A549 (cell line): Measurements from ENCODE around the gene FAM171A1. TPM values are rescaled to one million over a fixed set of nuclear protein-coding genes. Genes with fewer than 3 reads are reported as not detected.

Experiments used
- ATAC-seq, 2 experiments: fragments of 200-7000 bp in 1 of 2; fragments of >200 bp in 1 of 2; cut with Nextera tagmentation in 1 of 2; cut with Tn5 transposase in 1 of 2; 3 replicates each; pipeline versions ENCODE4 v1.8.0 to v1.9.1; 2018 to 2020; ENCODE audit warnings: mild to moderate bottlenecking in 1 of 2, moderate library complexity in 1 of 2
- CTCF ChIA-PET: fragments of 300-600 bp; sonication (Branson Sonifier 250); formaldehyde crosslinking; extraction: SDS; loops from one replicate; lab custom pipeline; 2021; ENCODE audit warnings: antibody characterized with exemption, inconsistent platforms; lab: Yijun Ruan, JAX
- POLR2A ChIA-PET: fragments of 350-600 bp; formaldehyde crosslinking; extraction: SDS; loops from one replicate; lab custom pipeline; 2021; ENCODE audit warnings: antibody characterized with exemption, inconsistent platforms; lab: Yijun Ruan, JAX
- DNase-seq, 2 experiments: peaks; one replicate each; pipeline versions ENCODE4 v3.0.0 to v3.0.0-alpha.2; 2011 to 2016; ENCODE audit warnings: low read depth in 1 of 2, low spot score in 1 of 2
- FAIRE-seq: peaks from 2 replicates; lab custom pipeline; 2011; peaks lifted over from hg19 to GRCh38; lab: Jason Lieb, UNC
- H3K27ac ChIP-seq, 2 experiments: fragments of >200 bp; sonication (Bioruptor Twin); formaldehyde crosslinking; 3 replicates each; pipeline ENCODE4 v1.5.1; 2016 to 2017
- H3K4me1 ChIP-seq: fragments of >200 bp; sonication (Bioruptor Twin); formaldehyde crosslinking; 3 replicates; pipeline ENCODE4 v1.6.1; 2016
- H3K4me2 ChIP-seq: fragments of >200 bp; sonication (Bioruptor Twin); formaldehyde crosslinking; 3 replicates; pipeline ENCODE4 v1.6.1; 2016
- H3K4me3 ChIP-seq: fragments of >200 bp; sonication (Bioruptor Twin); formaldehyde crosslinking; 3 replicates; pipeline ENCODE4 v1.5.1; 2016
- H3K9me3 ChIP-seq: fragments of >200 bp; sonication (Bioruptor Twin); formaldehyde crosslinking; 3 replicates; pipeline ENCODE4 v1.6.1; 2016
- BHLHE40 ChIP-seq: IDR thresholded peaks from 2 replicates; pipeline ENCODE4 v1.6.1; 2012; ENCODE audit warnings: low read depth, low read length, inconsistent platforms
- CBX2 ChIP-seq: fragments of 200-600 bp; sonication (generic); IDR thresholded peaks from 2 replicates; pipeline ENCODE4 v1.6.1; 2016; ENCODE audit warnings: low read depth, mild to moderate bottlenecking, borderline replicate concordance
- CBX8 ChIP-seq: fragments of 200-600 bp; sonication (generic); IDR thresholded peaks from 2 replicates; pipeline ENCODE4 v1.6.1; 2016
- CHD2 ChIP-seq: fragments of 150-350 bp; IDR thresholded peaks from 2 replicates; pipeline ENCODE4 v1.6.1; 2014; ENCODE audit warnings: low read length; ENCODE audit not compliant: partially characterized antibody
- E2F6 ChIP-seq: IDR thresholded peaks from 2 replicates; pipeline ENCODE4 v1.6.1; 2012; ENCODE audit warnings: low read depth, borderline replicate concordance
- EHF ChIP-seq: fragments of 250-450 bp; sonication (Bioruptor Pico); IDR thresholded peaks from 2 replicates; pipeline ENCODE4 v1.5.0; 2020; ENCODE audit warnings: mild to moderate bottlenecking
- EHMT2 ChIP-seq: fragments of 200-600 bp; sonication (generic); IDR thresholded peaks from 2 replicates; pipeline ENCODE4 v1.6.1; 2016; ENCODE audit warnings: antibody characterized with exemption, low read depth, mild to moderate bottlenecking, moderate library complexity
- ELK1 ChIP-seq: fragments of 150-350 bp; IDR thresholded peaks from 2 replicates; pipeline ENCODE4 v1.6.1; 2014; ENCODE audit warnings: low read depth, mild to moderate bottlenecking, low read length
- EP300 ChIP-seq, 2 experiments: fragments of >200 bp; sonication (Bioruptor Twin); formaldehyde crosslinking; IDR thresholded peaks; 2 replicates in 1 of 2; 3 replicates in 1 of 2; pipeline ENCODE4 v1.6.1; 2016 to 2017
- FOSB ChIP-seq: fragments of 250-450 bp; sonication (Bioruptor Pico); IDR thresholded peaks from 2 replicates; pipeline ENCODE4 v1.5.0; 2020; ENCODE audit warnings: mild to moderate bottlenecking, moderate library complexity
- FOSL2 ChIP-seq, 2 experiments: fragments of 450-650 bp in 1 of 2; fragments of >200 bp in 1 of 2; sonication (Bioruptor Twin) in 1 of 2; formaldehyde crosslinking; IDR thresholded peaks; 2 replicates each; pipeline versions ENCODE4 v1.5.0 to v1.6.1; 2016 to 2020; ENCODE audit warnings: mild to moderate bottlenecking in 1 of 2, moderate library complexity in 1 of 2
- GATA3 ChIP-seq: IDR thresholded peaks from 2 replicates; pipeline ENCODE4 v1.6.1; 2012; ENCODE audit warnings: borderline replicate concordance
- HEYL ChIP-seq: fragments of 250-450 bp; sonication (Bioruptor Pico); IDR thresholded peaks from 2 replicates; pipeline ENCODE4 v1.8.0; 2021; ENCODE audit warnings: mild to moderate bottlenecking, moderate library complexity
- HOXB13 ChIP-seq: fragments of 250-450 bp; sonication (Bioruptor Pico); IDR thresholded peaks from 2 replicates; pipeline ENCODE4 v1.5.0; 2020; ENCODE audit warnings: low read depth, mild to moderate bottlenecking, moderate library complexity
- HOXB5 ChIP-seq: fragments of 250-450 bp; sonication (Bioruptor Pico); IDR thresholded peaks from 2 replicates; pipeline ENCODE4 v1.5.0; 2020; ENCODE audit warnings: mild to moderate bottlenecking, moderate library complexity
- JUN ChIP-seq, 2 experiments: fragments of >200 bp; sonication (Bioruptor Twin); formaldehyde crosslinking; IDR thresholded peaks; 2 replicates in 1 of 2; 3 replicates in 1 of 2; pipeline ENCODE4 v1.6.1; 2016 to 2017
- JUNB ChIP-seq: fragments of >200 bp; sonication (Bioruptor Twin); formaldehyde crosslinking; IDR thresholded peaks from 2 replicates; pipeline ENCODE4 v1.6.1; 2016
- MAZ ChIP-seq: fragments of 150-350 bp; IDR thresholded peaks from 2 replicates; pipeline ENCODE4 v1.6.1; 2014; ENCODE audit warnings: antibody characterized with exemption, low read depth, low read length, borderline replicate concordance
- MYC ChIP-seq: IDR thresholded peaks from 2 replicates; pipeline ENCODE4 v1.6.1; 2012; ENCODE audit warnings: mild to moderate bottlenecking, inconsistent platforms, low read length, improper control_type of control experiment, borderline replicate concordance
- NFE2L2 ChIP-seq: fragments of 150-350 bp; conservative IDR thresholded peaks from 2 replicates; pipeline ENCODE4 v1.6.1; 2014; ENCODE audit warnings: low read length
- NPAS2 ChIP-seq: fragments of 250-450 bp; sonication (Bioruptor Pico); IDR thresholded peaks from 2 replicates; pipeline ENCODE4 v1.8.0; 2022; ENCODE audit warnings: mild to moderate bottlenecking, moderate library complexity, borderline replicate concordance
- PBX3 ChIP-seq: IDR thresholded peaks from 2 replicates; pipeline ENCODE4 v1.6.1; 2012
- PHF8 ChIP-seq: fragments of 200-600 bp; sonication (generic); IDR thresholded peaks from 2 replicates; pipeline ENCODE4 v1.6.1; 2016; ENCODE audit warnings: low read depth, mild to moderate bottlenecking, antibody characterized with exemption, moderate library complexity, borderline replicate concordance
- RAD21 ChIP-seq, 2 experiments: fragments of >200 bp in 1 of 2; sonication (Bioruptor Twin) in 1 of 2; formaldehyde crosslinking in 1 of 2; IDR thresholded peaks in 1 of 2; conservative IDR thresholded peaks in 1 of 2; 2 replicates in 1 of 2; 3 replicates in 1 of 2; pipeline ENCODE4 v1.6.1; 2012 to 2018; ENCODE audit warnings: inconsistent platforms in 1 of 2
- RCOR1 ChIP-seq: fragments of 150-350 bp; IDR thresholded peaks from 2 replicates; pipeline ENCODE4 v1.6.1; 2014; ENCODE audit warnings: antibody characterized with exemption, low read length, low read depth
- RNF2 ChIP-seq: fragments of 200-600 bp; sonication (generic); IDR thresholded peaks from 2 replicates; pipeline ENCODE4 v1.6.1; 2016; ENCODE audit warnings: low read depth, mild to moderate bottlenecking, antibody characterized with exemption, moderate library complexity, borderline replicate concordance
- SMC3 ChIP-seq: fragments of >200 bp; sonication (Bioruptor Twin); formaldehyde crosslinking; IDR thresholded peaks from 3 replicates; pipeline ENCODE4 v1.6.1; 2018; ENCODE audit warnings: inconsistent platforms
- SREBF2 ChIP-seq: fragments of 450-650 bp; IDR thresholded peaks from 2 replicates; pipeline ENCODE4 v1.6.1; 2014; ENCODE audit warnings: mild to moderate bottlenecking, moderate library complexity
- WGBS: methylation state at CpG from one replicate; pipeline ENCODE4 v1.1.6; 2017; ENCODE audit errors: missing lambda C conversion rate; 5-methylcytosine and 5-hydroxymethylcytosine counted together
- polyA plus RNA-seq, 4 experiments: library from polyadenylated mRNA; depleted of rRNA in 3 of 4; stranded (reverse); fragments of >200 nt; fragmentation: RNase III in 1 of 4; extraction: RNeasy Plus Mini Kit Qiagen cat#74134 plus additional on column Dnase treatment in 1 of 4; gene quantifications; 2 replicates in 3 of 4; 3 replicates in 1 of 4; pipeline ENCODE4 v1.2.3, GENCODE V29; 2011 to 2017
- TF ChIP-seq, protein P1 (sequence below): fragments of 250-450 bp; sonication (Bioruptor Pico); IDR thresholded peaks from 2 replicates; pipeline ENCODE4 v1.5.0; 2020; ENCODE audit warnings: low read depth, mild to moderate bottlenecking, moderate library complexity
- TF ChIP-seq, protein P2 (sequence below): fragments of >200 bp; sonication (Bioruptor Twin); formaldehyde crosslinking; IDR thresholded peaks from 3 replicates; pipeline ENCODE4 v1.6.1; 2016

Gene FAM171A1
- polyA plus RNA-seq, 2 of the 4 experiments (the other 2 are of a cell fraction) = 13.8 to 15.2 TPM

- no peak overlapping the region for H3K27ac ChIP-seq
- H3K4me3 ChIP-seq = no peak overlapping the region
- ATAC-seq = no peak
- CTCF ChIA-PET = interaction anchor here (1.7 kb wide), 1 partner anchor 9 kb away, joined by 7 read pairs; no protein-coding TSS in a partner anchor
- H3K4me1 ChIP-seq = no peaks in the 10 kb centered on the region
- 88% methylated on average over 10 of the region's 10 CpGs for WGBS
- FAIRE-seq = no peak
- H3K9me3 ChIP-seq = no peaks in the 10 kb centered on the region
- TF ChIP-seq PBX3 = no peak
- no peak for TF ChIP-seq RNF2
- no peak for TF ChIP-seq RCOR1
- TF ChIP-seq CBX2 = no peak
- TF ChIP-seq, protein P1, sequence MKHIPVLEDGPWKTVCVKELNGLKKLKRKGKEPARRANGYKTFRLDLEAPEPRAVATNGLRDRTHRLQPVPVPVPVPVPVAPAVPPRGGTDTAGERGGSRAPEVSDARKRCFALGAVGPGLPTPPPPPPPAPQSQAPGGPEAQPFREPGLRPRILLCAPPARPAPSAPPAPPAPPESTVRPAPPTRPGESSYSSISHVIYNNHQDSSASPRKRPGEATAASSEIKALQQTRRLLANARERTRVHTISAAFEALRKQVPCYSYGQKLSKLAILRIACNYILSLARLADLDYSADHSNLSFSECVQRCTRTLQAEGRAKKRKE (CRISPR knock-in tag) = no peak
- no peak for TF ChIP-seq HOXB13 (CRISPR knock-in tag)
- no peak for TF ChIP-seq NPAS2 (CRISPR knock-in tag)
- TF ChIP-seq NFE2L2 = no peak
- no peak for TF ChIP-seq HOXB5 (CRISPR knock-in tag)
- no peak for TF ChIP-seq JUN (IDR thresholded peaks at IDR 0.05)
- TF ChIP-seq SMC3 = no peak
- no peak for TF ChIP-seq BHLHE40
- no peak for TF ChIP-seq MYC
- TF ChIP-seq, all 56 proteins: peak for 0
- H3K4me2 ChIP-seq = no peak overlapping the region
- DNase-seq = no peak
- POLR2A ChIA-PET = no interaction called here
Observed at GRCh38 chr10:15222511-15222910, 148.6 kb downstream of the FAM171A1 start.

- FAIRE-seq (no peak), DNase-seq (no peak), ATAC-seq (no peak)
- ChIA-PET CTCF (interaction anchor here (0.6 to 1.0 kb wide), 5 partner anchors 8 to 118 kb away, joined by 3 read pairs; no protein-coding TSS in a partner anchor), POLR2A (no interaction called here)
- Histone ChIP-seq H3K9me3 (no peaks in the 10 kb centered on the region), H3K27ac (no peak overlapping the region), H3K4me2 (no peak overlapping the region), H3K4me1 (no peaks in the 10 kb centered on the region), H3K4me3 (no peak overlapping the region)
- TF ChIP-seq CBX8 (no peak), EHMT2 (no peak), GATA3 (no peak), EP300 (IDR thresholded peaks at IDR 0.05) (no peak), HEYL (CRISPR knock-in tag) (no peak), FOSB (CRISPR knock-in tag) (no peak), FOSL2 (IDR thresholded peaks at IDR 0.05) (no peak), FOSL2 (CRISPR knock-in tag; IDR thresholded peaks at IDR 0.05) (no peak), CHD2 (no peak), EHF (no peak), NPAS2 (CRISPR knock-in tag) (no peak)
- 83% methylated on average over 3 of the region's 3 CpGs for WGBS
Observed at GRCh38 chr10:15220445-15220844, 150.6 kb downstream of the FAM171A1 start.

GRCh38 chr10:15216700-15217099 is 154.4 kb downstream of the FAM171A1 start:
- FAIRE-seq (no peak), ATAC-seq (no peak), DNase-seq (no peak)
- Histone ChIP-seq H3K4me2 (no peak overlapping the region), H3K4me3 (no peak overlapping the region), H3K9me3 (no peaks in the 10 kb centered on the region), H3K27ac (no peak overlapping the region), H3K4me1 (no peaks in the 10 kb centered on the region)
- ChIA-PET CTCF (no interaction called here), POLR2A (no interaction called here)
- 92% methylated on average over 6 of the region's 6 CpGs for WGBS
- no peak for TF ChIP-seq MAZ
- no peak for TF ChIP-seq E2F6
- no peak for TF ChIP-seq RAD21 (conservative IDR thresholded peaks at IDR 0.05 in 1 of 2, IDR thresholded peaks at IDR 0.05 in 1 of 2)
- TF ChIP-seq, protein P2, sequence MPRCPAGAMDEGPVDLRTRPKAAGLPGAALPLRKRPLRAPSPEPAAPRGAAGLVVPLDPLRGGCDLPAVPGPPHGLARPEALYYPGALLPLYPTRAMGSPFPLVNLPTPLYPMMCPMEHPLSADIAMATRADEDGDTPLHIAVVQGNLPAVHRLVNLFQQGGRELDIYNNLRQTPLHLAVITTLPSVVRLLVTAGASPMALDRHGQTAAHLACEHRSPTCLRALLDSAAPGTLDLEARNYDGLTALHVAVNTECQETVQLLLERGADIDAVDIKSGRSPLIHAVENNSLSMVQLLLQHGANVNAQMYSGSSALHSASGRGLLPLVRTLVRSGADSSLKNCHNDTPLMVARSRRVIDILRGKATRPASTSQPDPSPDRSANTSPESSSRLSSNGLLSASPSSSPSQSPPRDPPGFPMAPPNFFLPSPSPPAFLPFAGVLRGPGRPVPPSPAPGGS = no peak
- TF ChIP-seq RCOR1 = no peak
- no peak for TF ChIP-seq HOXB13 (CRISPR knock-in tag)
- TF ChIP-seq JUNB = no peak
- no peak for TF ChIP-seq SREBF2
- no peak for TF ChIP-seq PHF8
- no peak for TF ChIP-seq NPAS2 (CRISPR knock-in tag)
- TF ChIP-seq EHMT2 = no peak
- no peak for TF ChIP-seq ELK1
- TF ChIP-seq, all 56 proteins: peak for 0
